H7 (cell line): Measurements from ENCODE around the gene ZSCAN10. TPM values are rescaled to one million over a fixed set of nuclear protein-coding genes. Genes with fewer than 3 reads are reported as not detected.

Experiments used
- DNase-seq: peaks from one replicate; pipeline ENCODE4 v3.0.0; 2012
- H3K27me3 ChIP-seq: 2 replicates; pipeline ENCODE4 v1.6.0; 2011; ENCODE audit warnings: mild to moderate bottlenecking, low read length; ENCODE audit not compliant: control insufficient read depth, insufficient read depth
- H3K36me3 ChIP-seq: replicated peaks from 2 replicates; pipeline ENCODE4 v1.5.1; 2011; ENCODE audit warnings: low read length; ENCODE audit not compliant: control insufficient read depth, insufficient read depth
- H3K4me3 ChIP-seq: 2 replicates; pipeline ENCODE4 v1.5.1; 2011; ENCODE audit warnings: low read depth, mild to moderate bottlenecking, control low read depth, low read length, moderate library complexity; ENCODE audit not compliant: insufficient read depth
- total RNA-seq: library from RNA; depleted of rRNA; stranded (reverse); fragments of >200 nt; shearing (Covaris generic); gene quantifications from 2 replicates; pipeline ENCODE4 v1.2.3, GENCODE V29; 2014

Gene ZSCAN10
- total RNA-seq, 1 experiment from 2014 or later = 217 TPM

DNA sequence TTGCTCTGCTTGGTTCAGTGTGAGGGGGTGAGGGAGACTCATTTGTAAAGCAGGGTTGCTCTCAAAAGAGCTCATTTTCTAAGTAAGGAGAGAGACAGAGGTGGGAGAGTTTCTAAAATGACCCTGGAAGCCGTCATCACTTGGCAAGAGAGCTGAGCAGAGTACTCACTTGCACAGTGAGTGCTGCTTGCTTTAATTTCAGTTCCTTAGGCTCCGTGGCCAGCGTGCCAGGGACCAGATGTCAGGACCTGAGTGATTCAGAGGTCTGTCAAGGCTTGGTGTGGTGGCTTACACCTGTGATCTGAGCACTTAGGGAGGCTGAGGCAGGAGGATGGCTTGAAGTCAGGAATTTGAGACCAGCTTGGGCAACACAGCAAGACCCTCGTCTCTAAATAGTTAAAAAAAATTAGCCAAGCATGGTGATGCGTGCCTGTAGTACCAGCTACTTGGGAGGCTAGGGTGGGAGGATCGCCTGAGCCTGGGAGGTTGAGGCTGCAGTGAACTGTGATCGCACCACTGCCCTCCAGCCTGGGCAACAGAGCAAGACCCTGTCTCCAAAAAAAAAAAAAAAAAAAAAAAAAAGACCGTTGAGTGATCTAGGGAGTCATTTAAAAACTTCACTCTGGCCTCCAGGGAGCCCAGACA lies 24.0 kb upstream of the ZSCAN10 start:
- Histone ChIP-seq H3K27me3 (no peaks in the 10 kb centered on the region), H3K4me3 (peak overlapping the region; percentile 55; the same call in 1 of the 2 replicates), H3K36me3 (peaks cover 6% of the 10 kb centered on the region)
- DNase-seq = no peak

DNA sequence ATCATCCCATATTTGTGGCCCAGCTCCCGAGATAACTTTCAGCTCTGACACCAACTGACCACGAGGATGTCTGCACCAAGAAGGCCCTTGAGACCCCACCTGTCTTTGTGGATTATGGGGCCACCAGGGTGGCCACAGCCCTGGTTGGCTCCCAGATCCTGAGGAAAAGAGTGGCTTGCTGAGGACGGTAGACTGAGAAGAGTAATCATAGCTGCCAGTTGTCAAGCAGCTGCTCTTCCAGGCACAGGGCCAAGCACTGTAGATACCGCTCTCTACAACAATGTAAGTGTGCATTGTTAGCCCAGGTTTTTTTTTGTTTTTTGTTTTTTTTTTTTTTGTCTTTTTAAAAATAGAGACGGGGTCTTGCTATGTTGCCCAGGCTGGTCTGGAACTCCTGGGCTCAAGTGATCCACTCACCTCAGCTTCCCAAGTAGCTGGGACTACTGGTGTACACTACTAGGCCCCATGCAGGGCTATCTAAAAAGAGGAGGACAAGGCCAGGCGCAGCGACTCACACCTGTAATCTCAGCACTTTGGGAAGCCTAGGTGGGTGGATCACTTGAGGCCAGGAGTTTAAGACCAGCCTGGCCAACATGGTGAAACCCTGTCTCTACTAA lies 22.9 kb upstream of the ZSCAN10 start:
- Histone ChIP-seq H3K27me3 (no peaks in the 10 kb centered on the region), H3K36me3 (peaks cover 4% of the 10 kb centered on the region), H3K4me3 (no peak overlapping the region)
- no peak for DNase-seq

- no peak for DNase-seq
- H3K4me3 ChIP-seq = no peak overlapping the region
- H3K36me3 ChIP-seq = peaks cover 11% of the 10 kb centered on the region
- H3K27me3 ChIP-seq = no peaks in the 10 kb centered on the region
Observed at GRCh38 chr16:3120435-3120834, 21.3 kb upstream of the ZSCAN10 start.

- Histone ChIP-seq H3K27me3 (no peaks in the 10 kb centered on the region), H3K36me3 (peaks cover 12% of the 10 kb centered on the region), H3K4me3 (no peak overlapping the region)
- peak; percentile 45 for DNase-seq
Observed at GRCh38 chr16:3119701-3120408, 20.8 kb upstream of the ZSCAN10 start.

DNA sequence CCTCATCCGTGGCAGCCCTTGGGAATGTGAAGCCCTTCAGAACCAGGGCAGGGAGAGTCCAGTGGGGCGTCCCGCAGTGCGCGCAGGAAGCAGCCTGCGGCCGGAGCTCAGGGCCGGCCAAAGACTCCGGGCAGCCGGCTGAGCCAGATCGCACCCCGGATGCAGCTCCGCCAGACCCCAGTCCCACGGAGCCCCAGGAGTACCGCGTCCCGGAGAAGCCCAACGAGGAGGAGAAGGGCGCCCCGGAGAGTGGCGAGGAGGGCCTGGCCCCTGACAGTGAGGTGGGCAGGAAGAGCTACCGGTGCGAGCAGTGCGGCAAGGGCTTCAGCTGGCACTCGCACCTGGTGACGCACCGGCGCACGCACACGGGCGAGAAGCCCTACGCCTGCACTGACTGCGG lies 20.2 kb upstream of the ZSCAN10 start:
- no peaks in the 10 kb centered on the region for H3K27me3 ChIP-seq
- no peak for DNase-seq

GRCh38 chr16:3118846-3119245 lies 19.8 kb upstream of the ZSCAN10 start:
- peaks cover 12% of the 10 kb centered on the region for H3K36me3 ChIP-seq
- no peak for DNase-seq
- no peak overlapping the region for H3K4me3 ChIP-seq

More for the DNA sequence above, 20.2 kb upstream of the ZSCAN10 start:
- H3K36me3 ChIP-seq = peaks cover 12% of the 10 kb centered on the region
- H3K4me3 ChIP-seq = no peak overlapping the region

DNA sequence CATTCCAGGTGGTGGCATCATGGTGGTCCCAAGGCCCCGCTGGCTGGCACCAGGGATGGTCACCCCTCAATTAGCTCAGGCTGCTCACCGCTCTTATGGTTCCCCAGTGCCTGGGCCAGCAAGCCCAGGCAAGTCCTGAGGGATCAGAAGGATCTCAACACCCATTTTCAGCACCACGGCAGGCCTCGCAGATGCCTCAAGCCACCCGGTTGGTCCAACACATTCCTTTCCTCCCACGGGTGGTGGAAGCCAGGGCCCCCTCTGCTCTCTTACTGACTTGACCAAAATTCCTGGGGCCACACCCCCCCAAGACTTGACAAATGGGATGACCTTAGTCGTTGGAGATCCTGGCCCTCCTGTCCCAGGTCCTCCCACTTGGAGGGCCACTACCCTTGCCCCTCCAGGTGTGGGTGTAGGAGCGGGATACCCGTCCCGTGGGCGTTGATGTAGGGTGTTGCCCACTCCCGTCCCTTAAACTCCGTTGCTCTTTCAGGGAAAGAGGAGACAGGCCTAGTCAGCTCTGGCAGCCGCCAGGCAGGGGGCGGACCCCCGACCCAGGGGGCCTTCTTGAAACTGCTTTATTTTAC lies 19.2 kb upstream of the ZSCAN10 start:
- DNase-seq = peak; percentile 30
- no peaks in the 10 kb centered on the region for H3K27me3 ChIP-seq
- H3K4me3 ChIP-seq = no peak overlapping the region
- H3K36me3 ChIP-seq = peaks cover 12% of the 10 kb centered on the region

More at GRCh38 chr16:3118846-3119245, 19.8 kb upstream of the ZSCAN10 start:
- H3K27me3 ChIP-seq = no peaks in the 10 kb centered on the region

- peak; percentile 79 for DNase-seq
- Histone ChIP-seq H3K27me3 (no peaks in the 10 kb centered on the region), H3K4me3 (no peak overlapping the region), H3K36me3 (peaks cover 12% of the 10 kb centered on the region)
Observed at GRCh38 chr16:3115561-3115960, 16.5 kb upstream of the ZSCAN10 start.

DNA sequence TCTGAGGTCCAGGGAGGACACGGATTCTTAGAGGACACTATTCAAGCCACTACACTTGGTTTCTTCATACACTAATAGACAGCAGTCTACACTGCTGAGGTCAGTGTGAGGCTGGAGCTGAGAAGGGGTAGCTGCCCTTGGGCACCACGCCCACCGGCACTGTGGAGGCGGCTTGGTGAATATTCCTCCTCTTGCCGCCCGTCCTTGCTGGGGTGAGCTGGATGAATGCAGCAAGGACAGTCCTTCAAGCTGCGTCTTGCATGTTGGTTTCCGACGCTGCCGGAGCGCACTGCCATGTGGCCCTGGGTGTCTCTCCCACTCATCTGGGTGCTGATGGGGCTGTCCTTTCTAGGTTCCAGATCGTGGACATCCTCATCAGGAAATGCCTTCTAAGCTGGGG lies 15.9 kb upstream of the ZSCAN10 start:
- H3K36me3 ChIP-seq = peaks cover 12% of the 10 kb centered on the region
- no peaks in the 10 kb centered on the region for H3K27me3 ChIP-seq
- H3K4me3 ChIP-seq = no peak overlapping the region
- DNase-seq = peak; percentile 20

DNA sequence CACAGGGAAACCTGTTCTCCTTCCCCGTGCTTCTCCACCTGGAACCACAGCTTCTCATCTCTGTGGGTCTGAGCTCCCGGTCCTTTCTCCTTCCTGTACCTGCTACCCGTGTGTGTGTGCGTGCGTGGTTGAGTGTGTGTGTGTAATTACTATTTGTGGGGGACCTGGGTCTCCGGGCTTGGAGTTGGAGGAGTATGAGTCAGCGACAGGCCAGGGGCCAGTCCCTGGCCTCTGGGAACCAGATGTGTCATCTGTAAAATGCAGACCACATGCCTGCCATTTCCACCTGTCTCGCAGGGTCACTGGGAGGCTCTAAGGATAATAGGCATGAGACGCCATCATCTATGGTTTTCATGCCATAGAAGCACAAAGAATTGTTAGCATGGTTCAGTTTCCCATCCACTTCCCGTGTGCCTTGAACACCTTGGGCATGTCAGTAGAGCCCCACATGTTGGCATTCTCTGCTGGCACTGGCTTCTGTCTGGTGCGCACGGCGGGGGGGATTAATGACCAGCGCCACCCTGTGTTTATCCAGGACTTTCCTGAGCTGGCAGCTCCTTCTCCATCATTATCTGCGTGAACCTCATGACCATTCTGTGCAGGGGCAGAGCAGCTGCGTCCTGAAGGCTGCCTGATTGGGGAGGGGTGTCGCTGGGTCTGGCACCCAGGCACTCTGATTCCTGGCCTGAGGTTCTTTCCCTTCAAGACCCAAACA lies 14.8 kb upstream of the ZSCAN10 start:
- DNase-seq = peak; percentile 67
- Histone ChIP-seq H3K4me3 (no peak overlapping the region), H3K27me3 (no peaks in the 10 kb centered on the region; the same call in 1 of the 2 replicates), H3K36me3 (peaks cover 10% of the 10 kb centered on the region)

- Histone ChIP-seq H3K36me3 (peaks cover 8% of the 10 kb centered on the region), H3K4me3 (peak overlapping the region; percentile 78), H3K27me3 (no peaks in the 10 kb centered on the region; the same call in 1 of the 2 replicates)
- DNase-seq = peak; percentile 22
Observed at GRCh38 chr16:3112881-3113574, 13.9 kb upstream of the ZSCAN10 start.

DNA sequence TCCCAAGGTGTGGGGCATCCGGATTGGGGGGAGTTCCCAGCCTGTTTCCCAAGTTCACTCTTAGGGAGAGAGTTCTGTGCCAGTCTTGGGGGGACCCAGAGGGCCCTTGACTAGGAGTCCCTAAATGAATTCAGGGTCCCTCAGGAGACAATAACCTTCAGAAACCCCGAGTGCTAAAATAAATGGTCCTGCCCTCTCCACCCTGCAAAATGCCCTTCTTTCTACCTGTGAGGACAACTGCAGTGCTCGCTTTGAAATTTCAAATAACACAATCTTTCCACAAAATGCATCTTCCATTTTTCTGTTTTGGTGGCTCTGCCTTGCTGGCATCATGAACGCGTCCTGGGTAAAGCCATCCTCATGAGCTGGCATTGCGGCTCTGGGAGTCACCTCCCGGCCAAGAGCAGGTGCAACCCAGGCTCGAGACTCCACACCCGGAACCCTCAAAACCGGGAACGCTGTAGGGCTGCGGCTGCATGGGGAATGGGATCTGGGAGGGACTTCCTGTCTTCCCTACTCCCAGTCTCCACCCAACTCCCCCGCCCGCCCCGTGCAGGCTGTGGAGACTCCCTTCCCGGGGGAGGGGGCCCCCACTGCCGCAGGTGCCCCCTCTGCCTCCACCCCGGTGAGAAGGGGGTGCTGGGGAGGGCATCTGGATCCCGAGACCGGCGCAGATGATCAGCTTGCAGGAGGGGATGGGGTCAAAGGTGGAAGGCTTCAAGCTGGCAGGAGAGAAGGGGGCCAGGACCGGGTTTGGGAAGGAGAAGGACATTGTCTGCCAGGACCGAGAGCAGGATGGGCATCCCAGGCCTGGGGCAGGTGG lies 13.2 kb upstream of the ZSCAN10 start, which contains the start of gene ZNF205:
TSS of gene ZNF205 (plus strand) at position 529 of the 823 bp plus-strand sequence. CDS start 845 bp downstream, outside the sequence.
- Histone ChIP-seq H3K27me3 (no peaks in the 10 kb centered on the region; the same call in 1 of the 2 replicates), H3K4me3 (peak within 1 kb of the TSS; percentile 78), H3K36me3 (peaks cover 8% of the 10 kb centered on the region)
- peak; percentile 95 for DNase-seq
